Liver (tissue), 3 donors: ENCODE measurements around the gene PYROXD2.

Source experiments
- CTCF ChIP-seq: fragments of 150-350 bp; IDR thresholded peaks from 2 replicates; pipeline ENCODE4 v1.5.1; 2017; ENCODE audit warnings: improper control_type of control experiment, low read depth, low read length; ENCODE audit not compliant: missing input control
- MAX ChIP-seq: IDR thresholded peaks from 2 replicates; pipeline ENCODE4 v1.6.1; 2016; ENCODE audit warnings: antibody characterized with exemption
- REST ChIP-seq: IDR thresholded peaks from 2 replicates; pipeline ENCODE4 v1.6.1; 2016; ENCODE audit warnings: antibody characterized with exemption, mild to moderate bottlenecking
- SP1 ChIP-seq: IDR thresholded peaks from 2 replicates; pipeline ENCODE4 v1.6.1; 2018; ENCODE audit warnings: antibody characterized with exemption, mild to moderate bottlenecking
- TAF1 ChIP-seq: conservative IDR thresholded peaks from 2 replicates; pipeline ENCODE4 v1.6.1; 2016; ENCODE audit warnings: antibody characterized with exemption, mild to moderate bottlenecking
- TF ChIP-seq, protein P1 (sequence below): IDR thresholded peaks from 2 replicates; pipeline ENCODE4 v1.6.1; 2016; ENCODE audit warnings: antibody characterized with exemption
- donor health status: healthy.
- donor health status: healthy.

DNA sequence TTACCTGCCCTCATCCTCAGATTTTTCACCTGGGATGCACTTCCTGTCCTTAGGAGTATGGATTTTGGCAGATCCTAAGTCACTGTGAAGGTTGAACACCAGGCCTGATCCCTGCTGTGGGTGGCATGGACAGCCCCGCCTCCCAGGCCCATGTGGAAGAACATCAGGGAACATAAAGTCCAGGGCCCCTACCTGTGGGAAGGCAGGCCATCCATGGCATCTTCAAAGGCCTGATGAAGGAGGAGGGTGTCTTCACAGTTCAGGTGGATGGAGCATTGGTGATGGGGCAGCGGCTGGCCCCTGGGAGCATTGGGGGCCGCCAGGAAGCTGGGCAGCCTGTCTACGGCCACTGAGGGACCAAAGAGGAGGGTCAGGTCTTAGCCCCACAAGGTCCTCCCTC is 24.6 kb downstream of the PYROXD2 start:
- TF ChIP-seq MAX (no peak), SP1 (no peak), CTCF (no peak), REST (no peak), TAF1 (no peak)
- TF ChIP-seq, protein P1, sequence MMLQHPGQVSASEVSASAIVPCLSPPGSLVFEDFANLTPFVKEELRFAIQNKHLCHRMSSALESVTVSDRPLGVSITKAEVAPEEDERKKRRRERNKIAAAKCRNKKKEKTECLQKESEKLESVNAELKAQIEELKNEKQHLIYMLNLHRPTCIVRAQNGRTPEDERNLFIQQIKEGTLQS: no peak
